Transverse colon (tissue), 4 donors: ENCODE data around the gene DPP9. TPM values are rescaled to one million over a fixed set of nuclear protein-coding genes. Genes with fewer than 3 reads are reported as not detected.

ENCODE experiments used
- DNase-seq: peaks from one replicate; pipeline ENCODE4 v3.0.0-alpha.2; 2019
- H3K27ac ChIP-seq, 4 donors: fragments of 200-600 bp; sonication (generic); 2 replicates each; pipeline ENCODE4 v1.5.1; 2016 to 2018; ENCODE audit warnings: inconsistent platforms in 4 of 4
- H3K27me3 ChIP-seq: fragments of 200-600 bp; sonication (generic); 2 replicates; pipeline ENCODE4 v1.5.1; 2017; ENCODE audit warnings: inconsistent platforms
- H3K36me3 ChIP-seq, 4 donors: fragments of 200-600 bp; sonication (generic); 2 replicates each; pipeline ENCODE4 v1.5.1; 2017 to 2019; ENCODE audit warnings: inconsistent platforms in 4 of 4
- H3K4me1 ChIP-seq, 4 donors: fragments of 200-600 bp; sonication (generic); 2 replicates each; pipeline ENCODE4 v1.5.1; 2017 to 2020; ENCODE audit warnings: inconsistent platforms in 4 of 4
- H3K4me3 ChIP-seq, 4 donors: fragments of 200-600 bp; sonication (generic); 1 replicate in 1 of 4; 2 replicates in 3 of 4; pipeline versions ENCODE4 v1.5.1 to v1.6.1; 2017 to 2019; ENCODE audit warnings: inconsistent platforms in 4 of 4
- H3K9me3 ChIP-seq, 2 donors: fragments of 200-600 bp; sonication (generic); 2 replicates each; pipeline ENCODE4 v1.5.1; 2017 to 2019; ENCODE audit warnings: inconsistent platforms in 2 of 2
- CTCF ChIP-seq, 5 experiments: fragments of 200-600 bp in 3 of 5; fragments of 450-650 bp in 2 of 5; sonication (generic) in 3 of 5; IDR thresholded peaks; 1 replicate in 2 of 5; 2 replicates in 3 of 5; pipeline ENCODE4 v1.5.1; 2016 to 2017; ENCODE audit warnings: antibody characterized with exemption in 5 of 5, inconsistent platforms in 3 of 5, mild to moderate bottlenecking in 2 of 5, moderate library complexity in 1 of 5
- EP300 ChIP-seq: sonication (generic); formaldehyde crosslinking; IDR thresholded peaks from one replicate; pipeline ENCODE4 v1.6.1; 2017; ENCODE audit warnings: antibody characterized with exemption, low read depth
- POLR2A ChIP-seq: fragments of 450-650 bp; IDR thresholded peaks from one replicate; pipeline ENCODE4 v1.6.1; 2016; ENCODE audit warnings: antibody characterized with exemption, mild to moderate bottlenecking, moderate library complexity
- POLR2AphosphoS5 ChIP-seq, 3 donors: sonication (generic); formaldehyde crosslinking; IDR thresholded peaks; one replicate each; pipeline ENCODE4 v1.6.1; 2016; ENCODE audit warnings: antibody characterized with exemption in 3 of 3
- WGBS, 2 donors: methylation state at CpG; one replicate each; pipeline ENCODE4 v1.1.5; 2018; ENCODE audit warnings: low coverage in 1 of 2; 5-methylcytosine and 5-hydroxymethylcytosine counted together
- in situ Hi-C, 4 donors: fragments of 200-750 bp; cut with MboI; loops; one replicate each; pipeline versions ENCODE4 v1.15.0 to v1.15.1; 2017; ENCODE audit warnings: low sequenced_read_pairs in 3 of 4, low pct_ligation_motif_present in 1 of 4, low pct_unique_long_range_greater_than_20kb in 1 of 4
- intact Hi-C: fragments of 100-400 bp; cut with DNase I; formaldehyde crosslinking; loops from one replicate; pipeline ENCODE4 v1.15.1; 2023; ENCODE audit warnings: low total_unique reads
- total RNA-seq, 4 donors: library from RNA; depleted of rRNA; stranded (reverse); fragments of >200 nt; gene quantifications; one replicate each; pipeline ENCODE4 v1.1.0, GENCODE V29; 2016

The DPP9 gene
- total RNA-seq, 4 donors from 2014 or later = 74.1 to 320 (median 103) TPM

- H3K4me3 ChIP-seq = no peak overlapping the region
- in situ Hi-C loops (no loop called here), intact Hi-C loops (no loop called here)
- no peaks in the 10 kb centered on the region for H3K36me3 ChIP-seq
- no peak for DNase-seq
- TF ChIP-seq POLR2AphosphoS5 (IDR thresholded peaks at IDR 0.05) (no peak), POLR2A (no peak), EP300 (no peak), CTCF (IDR thresholded peaks at IDR 0.05) (no peak)
- no peak overlapping the region for H3K27ac ChIP-seq
- 60 to 75% methylated on average over 4 to 6 of the region's 6 CpGs for WGBS, 2 donors
- peaks cover 0 to 1% (median under 1%) of the 10 kb centered on the region in 4 donors for H3K4me1 ChIP-seq
- no peaks in the 10 kb centered on the region for H3K27me3 ChIP-seq
- no peaks in the 10 kb centered on the region for H3K9me3 ChIP-seq
Observed at GRCh38 chr19:4754248-4754647, 30.6 kb upstream of the DPP9 start.

GRCh38 chr19:4749870-4750590 is 26.4 kb upstream of the DPP9 start:
- H3K9me3 ChIP-seq = no peaks in the 10 kb centered on the region
- TF ChIP-seq POLR2AphosphoS5 (IDR thresholded peaks at IDR 0.05) (no peak), CTCF (IDR thresholded peaks at IDR 0.05) (no peak), EP300 (no peak), POLR2A (no peak)
- H3K4me3 ChIP-seq = no peak overlapping the region
- in situ Hi-C loops (no loop called here), intact Hi-C loops (no loop called here)
- WGBS, 2 donors = 68 to 76% methylated on average over 11 to 18 of the region's 18 CpGs
- DNase-seq = no peak
- H3K36me3 ChIP-seq = no peaks in the 10 kb centered on the region
- no peak overlapping the region for H3K27ac ChIP-seq
- peaks cover 23% of the 10 kb centered on the region for H3K27me3 ChIP-seq
- peaks cover 0 to 5% (median under 1%) of the 10 kb centered on the region in 4 donors for H3K4me1 ChIP-seq

GRCh38 chr19:4748589-4748988 is 24.9 kb upstream of the DPP9 start:
- H3K4me3 ChIP-seq = no peak overlapping the region
- no peak overlapping the region for H3K27ac ChIP-seq
- intact Hi-C loops (no loop called here), in situ Hi-C loops (no loop called here)
- no peak for DNase-seq
- H3K9me3 ChIP-seq = no peaks in the 10 kb centered on the region
- H3K4me1 ChIP-seq = peaks cover 0 to 12% (median 4%) of the 10 kb centered on the region in 4 donors
- peaks cover 23% of the 10 kb centered on the region for H3K27me3 ChIP-seq
- TF ChIP-seq POLR2AphosphoS5 (IDR thresholded peaks at IDR 0.05) (no peak), EP300 (no peak), POLR2A (no peak), CTCF (IDR thresholded peaks at IDR 0.05) (no peak)
- no peaks in the 10 kb centered on the region for H3K36me3 ChIP-seq
- 43 to 46% methylated on average over 6 to 9 of the region's 9 CpGs for WGBS, 2 donors

- H3K27ac ChIP-seq = no peak overlapping the region
- H3K36me3 ChIP-seq = no peaks in the 10 kb centered on the region
- no peak for DNase-seq
- in situ Hi-C loops (no loop called here), intact Hi-C loops (no loop called here)
- peaks cover 23% of the 10 kb centered on the region for H3K27me3 ChIP-seq
- H3K9me3 ChIP-seq = no peaks in the 10 kb centered on the region
- H3K4me3 ChIP-seq = no peak overlapping the region
- WGBS, 2 donors = 45 to 54% methylated on average over 6 to 11 of the region's 11 CpGs
- peaks cover 0 to 12% (median 4%) of the 10 kb centered on the region in 4 donors for H3K4me1 ChIP-seq
- TF ChIP-seq POLR2AphosphoS5 (IDR thresholded peaks at IDR 0.05) = no peak
- no peak for TF ChIP-seq CTCF (IDR thresholded peaks at IDR 0.05)
- TF ChIP-seq POLR2A = no peak
- no peak for TF ChIP-seq EP300
Observed at GRCh38 chr19:4748185-4748584, 24.5 kb upstream of the DPP9 start.
